CD4-positive, alpha-beta T cell (primary cell): Measurements from ENCODE around the gene MS4A10. TPM values are rescaled to one million over a fixed set of nuclear protein-coding genes. Genes with fewer than 3 reads are reported as not detected.

Experiments
- ATAC-seq: fragments of 200-7000 bp; cut with Tn5 transposase; one replicate; pipeline ENCODE4 v1.10.0; 2022; ENCODE audit warnings: mild to moderate bottlenecking; ENCODE audit not compliant: poor library complexity
- CTCF ChIA-PET: fragments of 350-600 bp; sonication (Branson Sonifier 250); formaldehyde crosslinking; loops from one replicate; lab custom pipeline; 2021; ENCODE audit warnings: antibody characterized with exemption, inconsistent platforms; lab: Charles Lee
- POLR2A ChIA-PET: fragments of 350-600 bp; sonication (Branson Sonifier 250); formaldehyde crosslinking; loops from one replicate; lab custom pipeline; 2021; ENCODE audit warnings: antibody characterized with exemption, inconsistent platforms; lab: Charles Lee
- DNase-seq, 14 experiments: peaks; one replicate each; pipeline ENCODE4 v3.0.0-alpha.2; 2013 to 2020; ENCODE audit warnings: mixed read lengths in 2 of 14
- H3K27ac ChIP-seq, 2 donors: one replicate each; pipeline versions ENCODE4 v1.5.1 to v1.7.0; 2013; ENCODE audit warnings: low read length in 2 of 2, low read depth in 1 of 2, mild to moderate bottlenecking in 1 of 2
- H3K27me3 ChIP-seq, 2 experiments: 1 replicate in 1 of 2; 2 replicates in 1 of 2; pipeline versions ENCODE4 v1.6.1 to v1.7.0; 2013; ENCODE audit warnings: low read length in 2 of 2, control low read depth in 1 of 2, mild to moderate bottlenecking in 1 of 2, moderate library complexity in 1 of 2; ENCODE audit not compliant: insufficient read depth in 2 of 2, control insufficient read depth in 1 of 2
- H3K36me3 ChIP-seq: one replicate; pipeline ENCODE4 v1.6.1; 2013; ENCODE audit warnings: low read length, control low read depth; ENCODE audit not compliant: insufficient read depth
- H3K4me1 ChIP-seq: one replicate; pipeline ENCODE4 v1.6.1; 2013; ENCODE audit warnings: low read length, control low read depth; ENCODE audit not compliant: insufficient read depth
- H3K4me3 ChIP-seq: one replicate; pipeline ENCODE4 v1.5.1; 2013; ENCODE audit warnings: mild to moderate bottlenecking, low read length, moderate library complexity
- H3K9me3 ChIP-seq, 2 experiments: 1 replicate in 1 of 2; 2 replicates in 1 of 2; pipeline versions ENCODE4 v1.6.1 to v1.7.0; 2013; ENCODE audit warnings: low read length in 2 of 2, mild to moderate bottlenecking in 2 of 2, control low read depth in 1 of 2, moderate library complexity in 1 of 2; ENCODE audit not compliant: control insufficient read depth in 1 of 2, insufficient read depth in 1 of 2
- H3K27ac Mint-ChIP-seq: one replicate; pipeline ENCODE4 v1.8.0; 2020; ENCODE audit warnings: mixed read lengths
- H3K27me3 Mint-ChIP-seq: one replicate; pipeline ENCODE4 v1.8.0; 2021; ENCODE audit warnings: mixed read lengths
- H3K36me3 Mint-ChIP-seq: one replicate; pipeline ENCODE4 v1.8.0; 2021; ENCODE audit warnings: low read depth, mixed read lengths
- H3K4me1 Mint-ChIP-seq: one replicate; pipeline ENCODE4 v1.8.0; 2021; ENCODE audit warnings: low read depth, mixed read lengths
- H3K4me3 Mint-ChIP-seq: one replicate; pipeline ENCODE4 v1.8.0; 2020; ENCODE audit warnings: mild to moderate bottlenecking, mixed read lengths
- H3K9me3 Mint-ChIP-seq: one replicate; pipeline ENCODE4 v1.8.0; 2020; ENCODE audit warnings: mixed read lengths
- intact Hi-C, 2 experiments: fragments of 100-400 bp; cut with DNase I in 1 of 2; cut with micrococcal nuclease in 1 of 2; formaldehyde crosslinking; loops; one replicate each; pipeline versions ENCODE4 v1.15.1 to v1.9.0; 2023 to 2025; cut with DNase I, micrococcal nuclease
- total RNA-seq, 174 experiments: library from RNA in 2 of 174; stranded (reverse) in 2 of 174; gene quantifications; one replicate each; pipeline ENCODE4 v1.2.3 and lab custom pipeline; 2021 to 2026
- TF ChIP-seq, protein P1 (sequence below): fragments of 200-600 bp; IDR thresholded peaks from one replicate; pipeline ENCODE4 v1.8.0; 2022; ENCODE audit warnings: antibody characterized with exemption, mild to moderate bottlenecking

MS4A10 gene
- total RNA-seq, 2 experiments from 2014 or later: not detected

DNA sequence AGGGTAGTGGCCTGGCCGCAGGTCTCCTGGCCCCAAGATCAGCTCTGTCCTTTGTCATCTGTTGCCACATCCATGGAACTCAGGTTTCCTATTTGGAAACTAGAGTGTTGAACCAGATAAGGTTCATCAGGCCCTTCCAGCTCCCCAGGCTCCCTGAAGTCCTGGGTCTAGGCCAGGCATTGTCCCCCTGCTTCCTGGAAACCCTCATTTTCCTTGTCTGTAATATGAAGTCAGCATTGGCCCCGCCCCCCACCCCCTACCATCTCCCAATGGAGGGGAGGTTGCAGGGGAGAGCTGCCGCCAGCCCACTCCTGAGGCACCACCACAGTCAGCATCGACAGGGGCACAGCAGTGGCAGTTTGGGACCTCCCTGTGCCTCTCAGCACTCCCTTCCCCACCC, 9.0 kb upstream of the MS4A10 start:
- TF ChIP-seq, protein P1, sequence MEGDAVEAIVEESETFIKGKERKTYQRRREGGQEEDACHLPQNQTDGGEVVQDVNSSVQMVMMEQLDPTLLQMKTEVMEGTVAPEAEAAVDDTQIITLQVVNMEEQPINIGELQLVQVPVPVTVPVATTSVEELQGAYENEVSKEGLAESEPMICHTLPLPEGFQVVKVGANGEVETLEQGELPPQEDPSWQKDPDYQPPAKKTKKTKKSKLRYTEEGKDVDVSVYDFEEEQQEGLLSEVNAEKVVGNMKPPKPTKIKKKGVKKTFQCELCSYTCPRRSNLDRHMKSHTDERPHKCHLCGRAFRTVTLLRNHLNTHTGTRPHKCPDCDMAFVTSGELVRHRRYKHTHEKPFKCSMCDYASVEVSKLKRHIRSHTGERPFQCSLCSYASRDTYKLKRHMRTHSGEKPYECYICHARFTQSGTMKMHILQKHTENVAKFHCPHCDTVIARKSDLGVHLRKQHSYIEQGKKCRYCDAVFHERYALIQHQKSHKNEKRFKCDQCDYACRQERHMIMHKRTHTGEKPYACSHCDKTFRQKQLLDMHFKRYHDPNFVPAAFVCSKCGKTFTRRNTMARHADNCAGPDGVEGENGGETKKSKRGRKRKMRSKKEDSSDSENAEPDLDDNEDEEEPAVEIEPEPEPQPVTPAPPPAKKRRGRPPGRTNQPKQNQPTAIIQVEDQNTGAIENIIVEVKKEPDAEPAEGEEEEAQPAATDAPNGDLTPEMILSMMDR: no peak
- ATAC-seq (no peak), DNase-seq (no peak)
- POLR2A ChIA-PET: no interaction called here
- no peak overlapping the region for H3K4me3 ChIP-seq
- CTCF ChIA-PET: interaction anchor here (1.4 kb wide), 1 partner anchor 55 kb away, joined by 6 read pairs; no protein-coding TSS in a partner anchor
- H3K4me1 Mint-ChIP-seq: peaks cover 6% of the 10 kb centered on the region
- H3K9me3 ChIP-seq: no peaks in the 10 kb centered on the region
- H3K27me3 Mint-ChIP-seq: no peaks in the 10 kb centered on the region
- no peak overlapping the region for H3K4me3 Mint-ChIP-seq
- intact Hi-C loops: loop anchor here in 1 of 2 experiments (5.0 kb wide), 2 partner anchors 116 to 411 kb away; no protein-coding TSS in a partner anchor
- H3K9me3 Mint-ChIP-seq: no peaks in the 10 kb centered on the region
- no peak overlapping the region for H3K27ac Mint-ChIP-seq
- peaks cover 7% of the 10 kb centered on the region for H3K4me1 ChIP-seq
- H3K36me3 ChIP-seq: no peaks in the 10 kb centered on the region
- no peaks in the 10 kb centered on the region for H3K36me3 Mint-ChIP-seq
- H3K27me3 ChIP-seq: no peaks in the 10 kb centered on the region
- no peak overlapping the region for H3K27ac ChIP-seq

DNA sequence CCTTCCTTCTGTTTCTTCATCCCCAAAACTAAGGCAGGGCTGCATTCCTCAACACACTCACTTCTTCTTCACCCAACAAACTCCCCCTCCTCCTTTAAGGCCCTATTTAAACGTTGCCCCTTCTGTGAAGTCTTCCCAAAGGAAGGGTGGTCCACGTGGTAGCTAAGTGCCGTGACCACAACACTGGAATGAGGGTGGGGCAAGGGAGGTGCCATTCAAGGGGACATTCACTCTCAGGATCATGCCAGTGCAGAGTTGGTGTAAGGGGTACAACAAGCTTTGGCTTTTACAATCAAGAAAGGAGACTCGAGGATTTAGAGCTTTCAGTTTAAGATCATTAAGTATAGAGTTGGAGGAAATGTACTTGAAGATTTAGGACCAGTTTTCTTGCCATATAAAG, 8.0 kb upstream of the MS4A10 start:
- Mint-ChIP-seq H3K4me1 (peaks cover 6% of the 10 kb centered on the region), H3K27ac (no peak overlapping the region), H3K4me3 (no peak overlapping the region), H3K27me3 (no peaks in the 10 kb centered on the region), H3K36me3 (no peaks in the 10 kb centered on the region), H3K9me3 (no peaks in the 10 kb centered on the region)
- intact Hi-C loops: loop anchor here in 1 of 2 experiments (5.0 kb wide), 2 partner anchors 115 to 410 kb away; no protein-coding TSS in a partner anchor
- H3K4me3 ChIP-seq: no peak overlapping the region
- TF ChIP-seq, protein P1: no peak
- peaks cover 7% of the 10 kb centered on the region for H3K4me1 ChIP-seq
- H3K36me3 ChIP-seq: no peaks in the 10 kb centered on the region
- DNase-seq: no peak
- ChIA-PET CTCF (no interaction called here), POLR2A (interaction anchor here (0.6 kb wide), 1 partner anchor 213 kb away, joined by 4 read pairs; no protein-coding TSS in a partner anchor)
- no peak for ATAC-seq
- no peaks in the 10 kb centered on the region for H3K9me3 ChIP-seq
- no peak overlapping the region for H3K27ac ChIP-seq
- H3K27me3 ChIP-seq: no peaks in the 10 kb centered on the region

DNA sequence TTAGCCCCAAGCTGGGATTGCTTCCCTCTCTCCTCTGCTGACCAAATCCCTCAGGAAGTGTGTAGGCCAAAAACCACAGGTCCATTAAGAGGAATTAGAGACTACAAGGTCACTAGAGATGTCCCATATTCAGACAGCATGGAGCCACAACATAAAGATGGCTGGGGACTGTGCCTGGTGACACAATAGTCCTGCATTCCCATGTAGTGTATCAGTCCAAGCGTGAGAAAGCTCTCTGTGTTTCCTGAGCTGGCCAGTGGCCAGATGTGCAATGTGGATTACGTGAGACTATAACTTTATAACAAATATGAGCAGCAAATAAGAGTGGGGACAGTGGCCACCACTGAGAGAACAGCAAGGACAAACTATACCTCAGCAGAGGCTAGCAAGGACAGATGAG, 7.6 kb upstream of the MS4A10 start:
- Histone ChIP-seq H3K4me1 (peaks cover 7% of the 10 kb centered on the region), H3K27ac (no peak overlapping the region), H3K4me3 (no peak overlapping the region), H3K36me3 (no peaks in the 10 kb centered on the region), H3K9me3 (no peaks in the 10 kb centered on the region), H3K27me3 (no peaks in the 10 kb centered on the region)
- ChIA-PET POLR2A (no interaction called here), CTCF (no interaction called here)
- no peak for ATAC-seq
- Mint-ChIP-seq H3K4me3 (no peak overlapping the region), H3K27me3 (no peaks in the 10 kb centered on the region), H3K9me3 (no peaks in the 10 kb centered on the region), H3K27ac (no peak overlapping the region), H3K4me1 (peaks cover 6% of the 10 kb centered on the region), H3K36me3 (no peaks in the 10 kb centered on the region)
- intact Hi-C loops: loop anchor here in 1 of 2 experiments (5.0 kb wide), 2 partner anchors 115 to 410 kb away; no protein-coding TSS in a partner anchor
- TF ChIP-seq, protein P1: no peak
- no peak for DNase-seq
